Activated CD8-positive, alpha-beta memory T cell treated with anti-CD3 and anti-CD28 coated beads for 36 hours (primary cell): ENCODE measurements around the gene USP21. TPM values are rescaled to one million over a fixed set of nuclear protein-coding genes. Genes with fewer than 3 reads are reported as not detected.

Source experiments
- CTCF ChIA-PET: fragments of 350-600 bp; sonication (Branson Sonifier 250); formaldehyde crosslinking; loops from one replicate; lab custom pipeline; 2021; ENCODE audit warnings: antibody characterized with exemption; lab: Charles Lee
- POLR2A ChIA-PET: fragments of 350-600 bp; sonication (Branson Sonifier 250); formaldehyde crosslinking; loops from one replicate; lab custom pipeline; 2021; ENCODE audit warnings: antibody characterized with exemption; lab: Charles Lee
- total RNA-seq, 2 experiments: library from RNA; stranded (reverse); gene quantifications; one replicate each; pipeline ENCODE4 v1.2.3, GENCODE V29; 2021

USP21 gene
- total RNA-seq, 2 experiments from 2014 or later, result 23.4 to 25.3 TPM

DNA sequence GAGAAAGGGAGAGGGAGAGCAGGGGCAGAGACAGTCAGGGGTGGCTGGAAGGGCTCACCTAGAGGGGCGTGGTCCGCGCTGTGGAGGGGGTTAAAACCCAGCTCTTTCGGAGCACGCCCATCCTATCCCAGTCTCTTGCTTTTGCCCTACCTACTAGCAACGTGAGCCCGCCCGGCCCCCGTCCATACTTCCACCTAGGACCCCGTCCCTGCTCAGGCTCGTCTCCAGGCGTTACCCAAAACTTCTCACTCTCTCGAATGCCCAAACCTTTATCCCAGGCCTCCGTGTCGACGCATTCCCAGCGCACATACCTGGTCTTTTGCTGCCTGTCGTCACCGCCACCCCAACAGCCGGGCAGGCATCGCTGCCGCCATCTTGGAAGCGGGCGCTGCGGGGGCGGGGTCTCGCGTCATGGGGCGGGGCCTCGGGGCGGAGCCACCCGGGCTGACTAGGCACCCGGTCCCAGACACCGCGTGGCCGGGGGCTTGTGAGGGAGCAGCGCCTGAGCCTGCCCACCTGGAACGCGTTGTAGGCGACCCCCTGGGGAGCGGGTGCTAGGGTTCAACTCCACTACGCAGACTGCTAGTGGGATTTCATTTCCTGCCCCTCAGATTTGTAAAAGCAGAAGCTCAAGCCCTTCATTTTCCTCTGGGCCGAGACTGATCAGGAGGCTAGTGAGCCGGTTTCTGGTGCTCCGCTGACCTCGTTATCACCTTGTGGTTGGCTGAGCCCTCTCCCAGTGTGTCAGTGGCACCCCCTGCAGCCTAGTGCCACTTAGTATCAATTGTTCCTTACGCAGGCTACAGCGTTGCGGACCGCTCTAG is 18.0 kb downstream of the USP21 start, which contains the start of gene B4GALT3:
Gene B4GALT3, minus strand, starts transcription at position 396 of the 824 bp plus-strand sequence. CDS start 1,447 bp downstream, outside the sequence.
- ChIA-PET POLR2A (interaction anchor here (0.5 to 1.5 kb wide), 6 partner anchors 9 to 74 kb away, joined by 3 to 6 read pairs (median 4); partner anchors contain the start of genes NDUFS2 and PPOX), CTCF (interaction anchor here (1.1 to 3.2 kb wide), 4 partner anchors 11 to 49 kb away, joined by 3 to 16 read pairs (median 6); partner anchors contain the start of genes PPOX and TOMM40L)

DNA sequence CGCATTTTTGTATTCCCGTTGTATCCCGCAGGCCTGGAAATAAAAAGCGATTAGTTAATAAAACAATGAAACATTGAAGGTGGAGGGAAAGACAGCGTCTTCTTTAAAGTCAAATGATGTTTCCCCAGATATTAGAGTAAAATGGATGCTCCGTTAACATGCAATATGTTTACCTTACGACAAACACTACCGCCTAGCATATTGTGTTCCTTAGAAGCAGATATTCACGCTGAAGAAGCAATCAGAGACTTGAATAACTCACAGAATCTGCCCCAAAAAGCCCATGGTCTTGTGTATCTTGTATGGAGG is 18.6 kb downstream of the USP21 start:
- POLR2A ChIA-PET, result interaction anchor here (0.5 to 1.5 kb wide), 2 partner anchors 8 to 48 kb away, joined by 3 to 4 read pairs; no protein-coding TSS in a partner anchor

DNA sequence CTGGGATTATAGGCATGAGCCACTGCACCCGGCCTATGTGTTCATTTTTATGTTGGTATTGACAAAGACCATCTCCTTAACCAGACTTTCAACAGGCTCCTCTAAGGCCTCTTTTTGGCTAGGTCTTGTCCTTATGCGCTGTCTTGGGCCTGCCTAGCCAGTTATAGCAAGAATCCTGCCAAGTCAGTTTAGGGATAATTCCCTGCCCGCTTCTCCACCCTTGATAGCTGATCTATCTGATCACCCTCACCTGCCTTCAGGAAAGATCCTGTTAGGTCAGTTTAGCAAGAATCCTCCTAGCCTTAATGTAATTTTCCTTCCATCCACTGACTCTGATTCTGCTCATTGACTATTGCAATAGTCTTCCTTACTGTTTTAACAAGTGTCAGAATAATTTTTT is 20.4 kb downstream of the USP21 start:
- CTCF ChIA-PET, result interaction anchor here (2.7 kb wide), 1 partner anchor 46 kb away, joined by 9 read pairs; the partner anchor contains the start of gene TOMM40L
- POLR2A ChIA-PET, result interaction anchor here (0.7 kb wide), 2 partner anchors 38 to 185 kb away, joined by 4 to 5 read pairs; no protein-coding TSS in a partner anchor

More for the DNA sequence above, 18.6 kb downstream of the USP21 start:
- CTCF ChIA-PET, result interaction anchor here (2.3 to 3.2 kb wide), 2 partner anchors 11 to 48 kb away, joined by 7 to 16 read pairs; partner anchors contain the start of genes PPOX and TOMM40L

DNA sequence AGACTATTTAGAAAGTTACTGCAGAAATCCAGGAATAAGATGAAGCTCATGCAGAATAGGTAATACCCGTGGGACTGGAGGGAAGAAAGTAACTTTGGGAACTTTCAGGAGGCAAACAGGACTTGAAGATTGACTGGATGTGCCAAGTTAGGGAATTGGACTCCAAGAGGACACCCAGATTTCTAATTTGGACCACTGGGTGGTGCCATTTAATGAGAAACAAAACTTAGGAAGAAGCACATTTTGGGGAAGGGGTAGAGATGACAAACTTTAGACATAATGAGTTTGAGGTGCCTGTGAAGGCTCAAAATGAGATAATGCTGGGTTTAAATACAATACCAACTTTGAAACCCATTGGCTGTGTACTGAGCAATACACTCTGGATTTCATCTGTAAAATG is 21.3 kb downstream of the USP21 start:
- CTCF ChIA-PET, result interaction anchor here (0.9 to 2.7 kb wide), 4 partner anchors 12 to 48 kb away, joined by 3 to 9 read pairs (median 6); partner anchors contain the start of genes PPOX and TOMM40L
- POLR2A ChIA-PET, result interaction anchor here (0.7 kb wide), 2 partner anchors 37 to 185 kb away, joined by 4 to 5 read pairs; no protein-coding TSS in a partner anchor

DNA sequence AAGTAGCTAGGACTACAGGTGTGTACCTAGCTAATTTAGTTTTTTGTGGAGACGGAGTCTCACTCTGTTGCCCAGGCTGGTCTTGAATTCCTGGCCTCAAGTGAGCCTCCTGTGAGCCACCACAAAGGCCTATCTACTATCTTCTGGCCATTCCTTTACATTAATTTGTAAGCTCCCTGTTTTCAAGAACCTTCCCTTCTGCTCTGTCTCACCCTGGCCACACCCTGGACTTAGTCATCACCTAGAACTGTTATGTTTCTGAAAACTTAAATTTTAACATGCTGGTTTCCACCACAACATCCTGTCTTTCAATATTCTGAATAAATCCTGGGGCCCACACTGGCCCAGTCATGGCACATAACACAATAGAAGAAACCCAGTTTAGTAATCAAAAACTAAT is 22.9 kb downstream of the USP21 start:
- POLR2A ChIA-PET, result interaction anchor here (1.3 to 1.4 kb wide), 2 partner anchors 15 to 20 kb away, joined by 4 to 7 read pairs; partner anchors contain the start of genes NDUFS2 and PPOX
- CTCF ChIA-PET, result interaction anchor here (0.6 to 2.5 kb wide), 6 partner anchors 10 to 200 kb away, joined by 3 to 10 read pairs (median 4); partner anchors contain the start of genes PPOX and TOMM40L

DNA sequence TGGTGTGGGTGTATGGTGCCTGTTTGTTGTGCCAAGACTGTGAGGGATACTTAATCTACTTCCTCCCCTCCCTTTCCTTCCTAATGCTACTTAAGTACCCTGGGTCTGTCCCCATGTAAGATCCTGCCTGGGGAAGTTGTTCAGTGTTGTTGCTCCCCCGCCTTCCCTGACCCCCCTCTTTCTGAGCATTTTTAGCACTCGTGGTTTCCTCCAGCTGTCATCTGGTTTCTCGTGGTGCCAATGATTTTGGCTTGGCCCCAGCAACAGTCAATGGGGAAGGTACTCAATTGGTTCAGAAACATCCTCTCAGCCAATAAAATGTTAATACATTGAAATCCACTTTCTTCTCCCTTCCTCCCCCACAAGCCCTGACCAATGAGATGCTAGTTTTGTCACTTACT is 26.0 kb downstream of the USP21 start:
- ChIA-PET POLR2A (interaction anchor here (0.6 to 2.3 kb wide), 4 partner anchors 17 to 198 kb away, joined by 5 to 10 read pairs (median 7); partner anchors contain the start of gene NDUFS2), CTCF (interaction anchor here (0.6 kb wide), 1 partner anchor 1170 kb away, joined by 3 read pairs; no protein-coding TSS in a partner anchor)

DNA sequence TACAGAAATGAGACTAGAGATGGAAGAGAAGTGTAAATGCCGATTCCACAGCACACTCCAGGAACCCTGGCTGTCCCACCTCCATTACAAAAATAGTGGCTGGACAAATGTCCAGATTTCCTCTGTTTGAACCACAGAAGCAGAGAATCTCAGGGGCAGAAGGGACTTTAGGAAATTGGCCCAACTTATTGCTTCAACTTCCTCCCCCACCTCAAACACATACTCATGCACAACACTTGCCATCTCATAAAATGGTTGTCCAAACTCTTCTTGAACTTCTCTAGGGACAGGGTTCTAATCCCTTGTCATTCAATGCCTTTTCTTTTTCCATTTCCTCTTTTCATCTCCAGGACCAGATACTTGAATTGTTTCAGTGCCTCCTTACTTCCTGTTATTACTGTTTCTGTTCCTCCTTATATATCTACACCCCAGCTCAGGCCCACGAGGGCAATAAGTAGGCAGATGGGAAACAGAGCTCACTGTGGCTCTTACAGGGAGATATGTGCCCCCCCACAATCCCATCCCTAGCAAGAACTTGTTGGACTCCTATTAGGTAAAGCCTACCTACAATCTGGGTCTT is 26.5 kb downstream of the USP21 start:
- CTCF ChIA-PET, result interaction anchor here (0.6 to 1.3 kb wide), 3 partner anchors 40 to 1170 kb away, joined by 3 to 4 read pairs (median 3); partner anchors contain the start of gene TOMM40L
- POLR2A ChIA-PET, result interaction anchor here (0.6 to 2.3 kb wide), 5 partner anchors 9 to 197 kb away, joined by 4 to 10 read pairs (median 6); partner anchors contain the start of genes B4GALT3 and NDUFS2

DNA sequence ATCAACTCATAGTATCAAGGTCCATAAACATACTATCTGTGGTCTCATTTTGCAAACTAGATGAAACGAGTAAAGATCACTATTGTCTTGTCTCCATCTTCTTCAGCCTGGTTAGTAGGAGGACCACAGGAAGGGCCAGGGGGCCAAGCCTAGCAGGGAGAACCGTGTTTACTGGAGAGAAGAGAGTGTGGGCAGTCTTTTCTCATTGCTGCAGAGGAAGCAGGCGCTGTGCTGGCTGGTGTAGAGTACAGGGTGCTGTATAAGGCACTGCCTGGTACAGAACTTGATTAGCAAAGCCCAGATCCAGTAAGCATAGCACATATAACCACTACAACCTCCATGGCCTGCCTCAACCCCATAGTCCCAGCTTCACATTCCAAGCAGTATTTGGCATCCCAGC is 28.0 kb downstream of the USP21 start:
- POLR2A ChIA-PET, result no interaction called here
- CTCF ChIA-PET, result interaction anchor here (1.2 to 1.4 kb wide), 3 partner anchors 10 to 38 kb away, joined by 3 to 5 read pairs (median 3); partner anchors contain the start of genes B4GALT3 and TOMM40L

DNA sequence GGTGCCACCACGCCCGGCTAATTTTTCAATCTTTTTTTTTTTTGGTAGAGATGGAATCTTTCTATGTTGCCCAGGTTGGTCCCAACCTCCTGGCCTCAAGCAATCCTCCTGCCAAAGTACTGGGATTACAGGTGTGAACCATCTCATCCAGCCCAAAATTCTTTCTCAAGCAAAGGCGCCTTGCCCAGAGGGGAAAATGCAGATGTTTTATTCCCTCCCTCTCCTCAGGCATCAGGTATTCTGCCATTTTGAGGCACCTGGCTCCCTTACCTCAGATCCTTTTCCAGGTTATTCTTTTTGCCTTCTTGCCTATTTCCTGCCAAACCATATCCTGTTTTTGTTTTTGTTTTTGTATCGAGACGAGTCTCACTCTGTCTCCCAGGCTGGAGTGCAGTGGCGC is 29.1 kb downstream of the USP21 start:
- POLR2A ChIA-PET, result no interaction called here

DNA sequence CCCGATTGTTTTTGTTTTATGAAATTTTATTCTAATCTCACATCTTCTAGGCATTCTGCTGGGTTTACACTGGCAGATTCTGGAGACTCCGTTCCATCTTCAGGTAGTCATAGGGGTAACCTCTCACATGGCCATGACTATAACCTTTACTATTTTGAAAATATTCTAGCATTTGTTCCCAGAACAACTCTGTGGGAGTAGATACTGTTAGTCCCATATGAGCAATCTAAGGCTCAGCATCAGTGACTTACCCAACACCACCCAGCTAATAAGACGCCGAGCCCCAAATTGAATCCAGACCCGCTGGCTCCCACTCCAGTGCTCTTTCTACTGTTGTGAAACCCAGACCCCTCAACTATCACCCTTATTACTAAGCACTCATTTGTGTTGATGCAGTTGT is 29.7 kb downstream of the USP21 start:
- ChIA-PET POLR2A (no interaction called here), CTCF (interaction anchor here (0.6 to 1.4 kb wide), 2 partner anchors 32 to 34 kb away, joined by 3 read pairs; no protein-coding TSS in a partner anchor)

More for the DNA sequence above, 29.1 kb downstream of the USP21 start:
- CTCF ChIA-PET, result interaction anchor here (1.2 to 1.4 kb wide), 3 partner anchors 9 to 37 kb away, joined by 3 to 5 read pairs (median 3); partner anchors contain the start of genes B4GALT3 and TOMM40L

DNA sequence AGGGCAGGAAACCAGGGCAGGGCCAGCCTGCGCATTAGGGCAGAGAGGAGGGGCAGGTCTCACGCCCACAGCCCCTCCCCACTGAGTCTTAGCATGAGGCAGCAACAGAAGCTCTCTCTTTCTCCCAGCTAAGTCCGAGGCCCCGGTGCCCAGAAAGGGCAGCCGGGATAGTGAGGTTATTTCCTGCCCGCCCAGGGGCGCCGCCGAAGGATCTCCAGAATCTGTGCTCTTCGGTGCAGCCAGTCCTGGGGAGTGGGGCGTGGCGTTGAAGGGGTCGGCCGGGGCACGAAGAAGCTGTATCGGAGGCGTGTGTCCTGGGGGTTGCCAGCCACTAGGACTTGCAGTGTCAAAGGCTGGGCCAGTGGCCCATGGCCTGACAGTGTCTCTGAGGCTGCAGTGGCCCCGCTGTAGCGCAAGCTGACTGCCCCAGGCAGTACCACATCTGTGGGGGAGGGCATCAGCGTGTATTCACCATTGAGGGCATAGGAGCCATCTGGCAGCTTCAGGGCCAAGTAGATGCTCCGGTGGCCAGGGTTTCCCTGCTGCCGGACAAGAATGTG is 31.7 kb downstream of the USP21 start:
- CTCF ChIA-PET, result interaction anchor here (0.5 to 3.2 kb wide), 12 partner anchors 11 to 200 kb away, joined by 3 to 23 read pairs (median 4); partner anchors contain the start of genes APOA2, NDUFS2 and TOMM40L
- POLR2A ChIA-PET, result interaction anchor here (1.0 to 1.5 kb wide), 2 partner anchors 11 to 35 kb away, joined by 4 to 7 read pairs; partner anchors contain the start of genes NDUFS2 and TOMM40L

DNA sequence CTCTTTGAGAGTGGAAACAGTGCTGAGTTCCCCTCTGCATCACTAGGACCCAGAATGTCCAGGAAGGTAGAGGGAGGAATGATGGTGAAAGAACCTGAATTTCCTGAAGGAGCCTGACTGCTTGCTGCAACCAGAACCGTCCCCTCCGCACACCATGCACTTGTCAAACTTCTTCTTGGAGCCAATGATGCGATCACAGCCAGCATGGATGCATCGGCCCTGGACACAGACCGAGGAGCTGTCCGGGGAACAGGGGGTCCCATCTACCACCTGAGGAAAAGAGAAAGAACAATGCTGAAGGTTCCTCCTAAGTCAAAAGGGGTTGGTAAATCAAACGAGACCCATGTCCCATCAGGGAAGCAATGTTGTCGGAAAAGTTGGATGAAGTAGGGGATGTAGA is 32.7 kb downstream of the USP21 start:
- ChIA-PET CTCF (interaction anchor here (0.8 to 3.2 kb wide), 17 partner anchors 9 to 195 kb away, joined by 3 to 23 read pairs (median 4); partner anchors contain the start of genes APOA2, NDUFS2 and TOMM40L), POLR2A (interaction anchor here (1.5 kb wide), 1 partner anchor 10 kb away, joined by 4 read pairs; the partner anchor contains the start of gene NDUFS2)

DNA sequence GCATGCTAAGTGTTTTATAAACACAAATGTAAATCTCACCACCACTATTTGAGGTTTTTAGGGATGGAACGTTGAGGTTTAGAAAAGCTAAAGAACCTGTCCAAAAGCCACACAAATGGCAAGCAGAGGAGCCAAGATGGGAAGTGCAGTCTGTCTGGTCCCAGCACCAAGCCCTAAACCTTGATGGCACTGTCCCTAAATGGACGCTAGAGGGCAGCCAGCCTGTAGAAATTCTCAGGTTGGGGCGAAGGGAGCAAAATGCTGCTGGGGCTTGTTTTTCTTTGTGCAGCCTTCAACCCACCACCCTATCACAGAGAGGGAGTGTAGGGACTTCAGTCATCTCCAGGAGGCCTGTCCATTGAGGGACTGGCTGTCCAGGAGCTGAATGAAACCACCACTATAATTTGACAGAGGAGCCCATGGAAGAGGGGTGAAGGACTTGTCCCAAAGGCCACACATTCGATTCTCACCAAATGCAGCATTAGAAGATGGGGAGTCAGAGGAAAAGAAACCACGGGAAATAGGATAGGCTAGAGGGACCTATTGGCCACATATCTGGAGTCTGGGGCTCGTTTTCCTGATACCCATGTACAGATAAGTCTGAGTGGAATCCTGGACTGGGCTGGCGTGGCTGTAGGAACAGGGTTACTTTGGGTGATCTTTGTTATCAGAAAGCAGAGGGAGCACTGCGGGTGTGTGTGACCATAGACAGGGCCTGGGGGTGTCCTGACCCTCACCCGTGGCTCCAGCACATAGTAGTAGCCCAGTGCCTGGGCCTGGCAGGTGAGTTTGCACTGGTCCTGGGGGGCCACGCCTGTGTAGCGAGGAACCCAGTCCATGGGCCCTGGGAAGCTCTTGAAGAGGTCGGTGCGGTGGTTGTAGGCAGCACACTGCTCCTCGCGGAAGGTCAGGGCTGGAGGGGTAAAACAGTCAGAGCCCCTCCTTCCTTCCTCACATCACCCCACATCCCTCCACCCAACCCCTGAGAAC is 33.5 kb downstream of the USP21 start:
- ChIA-PET POLR2A (interaction anchor here (0.6 to 2.3 kb wide), 2 partner anchors 9 to 15 kb away, joined by 6 to 9 read pairs; partner anchors contain the start of gene NDUFS2), CTCF (interaction anchor here (0.6 to 3.2 kb wide), 19 partner anchors 9 to 190 kb away, joined by 3 to 23 read pairs (median 4); partner anchors contain the start of genes APOA2, NDUFS2 and TOMM40L)

DNA sequence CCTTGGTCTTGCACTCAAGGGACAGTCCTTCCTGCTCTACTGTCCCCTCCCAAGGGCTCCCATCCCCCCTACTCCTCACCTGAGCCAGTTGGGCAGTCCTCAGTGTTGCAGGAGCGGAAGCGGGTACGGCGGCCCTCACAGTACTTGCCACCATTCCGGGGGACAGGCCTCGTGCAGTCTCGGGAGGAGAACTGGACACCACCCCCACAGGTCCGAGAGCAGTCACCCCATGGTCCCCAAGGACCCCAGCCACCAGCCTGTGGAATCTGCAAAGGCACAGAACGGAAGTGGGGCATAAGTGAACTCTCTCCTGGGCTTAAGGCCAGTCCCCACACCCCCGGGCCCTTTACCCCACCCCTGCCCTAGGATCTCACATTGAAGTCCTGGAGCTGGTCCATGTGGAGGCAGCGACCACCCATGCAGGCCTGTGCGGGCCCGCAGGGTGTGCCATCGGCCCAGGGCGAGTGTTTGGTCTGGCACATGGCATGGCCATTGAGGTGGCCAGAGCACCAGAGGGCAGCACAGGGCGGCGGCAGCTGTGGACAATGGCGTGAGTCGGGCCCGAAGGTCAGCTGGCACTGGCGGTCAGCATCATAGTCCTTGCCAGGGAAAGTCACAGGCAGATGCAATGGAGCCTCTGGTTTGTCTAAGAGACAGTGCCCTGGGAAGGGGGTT is 34.4 kb downstream of the USP21 start:
- POLR2A ChIA-PET, result interaction anchor here (2.3 kb wide), 1 partner anchor 8 kb away, joined by 9 read pairs; the partner anchor contains the start of gene NDUFS2
- CTCF ChIA-PET, result interaction anchor here (0.6 to 3.2 kb wide), 14 partner anchors 8 to 189 kb away, joined by 3 to 23 read pairs (median 5); partner anchors contain the start of genes APOA2, NDUFS2 and TOMM40L

DNA sequence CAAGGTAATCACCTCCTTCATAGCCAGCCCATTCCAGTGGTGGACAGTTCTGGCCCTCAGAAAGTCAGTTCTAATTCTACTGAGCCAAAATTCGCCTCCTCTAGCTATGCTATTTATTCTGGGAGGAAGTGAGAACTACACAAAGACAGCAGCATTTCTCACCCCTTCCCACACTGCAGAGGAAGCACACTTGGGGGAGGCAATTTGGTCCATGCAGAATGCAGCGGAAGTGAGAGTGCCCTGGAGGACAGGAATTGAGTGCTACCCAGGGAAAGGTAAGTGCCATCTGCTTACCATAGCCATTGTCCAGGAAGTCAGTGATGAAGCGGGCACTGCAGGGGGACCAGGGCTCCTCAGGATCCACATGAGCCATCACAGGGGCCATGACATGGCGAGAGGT is 35.9 kb downstream of the USP21 start:
- POLR2A ChIA-PET, result no interaction called here
- CTCF ChIA-PET, result interaction anchor here (1.2 kb wide), 1 partner anchor 96 kb away, joined by 3 read pairs; no protein-coding TSS in a partner anchor

DNA sequence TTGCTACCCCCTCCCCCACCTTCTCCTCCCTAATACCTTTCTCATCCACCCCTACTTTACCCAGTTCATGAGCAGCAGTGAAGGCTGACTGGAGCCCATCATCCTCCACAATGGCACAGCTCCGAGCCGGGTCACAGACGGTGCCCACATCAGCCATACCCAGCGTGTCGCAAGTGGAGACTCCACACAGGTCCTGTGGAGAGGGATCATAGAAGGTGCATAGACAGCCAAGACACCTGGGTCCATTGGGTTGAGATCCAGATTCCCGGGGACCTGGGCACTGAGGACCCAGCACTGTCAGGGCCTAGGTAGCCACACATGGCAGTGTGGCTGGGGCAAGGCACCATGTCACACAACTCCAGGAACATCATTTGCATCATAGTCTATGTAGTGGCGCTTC is 36.8 kb downstream of the USP21 start:
- CTCF ChIA-PET, result no interaction called here

More for the DNA sequence above, 36.8 kb downstream of the USP21 start:
- POLR2A ChIA-PET, result no interaction called here
